ENCODE measurements around the gene ENAH.
"Not testable (repeated sequence)": the region's sequence is repeated elsewhere in the genome, so short reads cannot be mapped to it uniquely, and the experiment has no call there.

Gene ENAH

GRCh38 chr1:225493591-225494246, 159.2 kb downstream of the ENAH start:
- no peak for DNase-seq (ENCODE audit: low spot score)

DNA sequence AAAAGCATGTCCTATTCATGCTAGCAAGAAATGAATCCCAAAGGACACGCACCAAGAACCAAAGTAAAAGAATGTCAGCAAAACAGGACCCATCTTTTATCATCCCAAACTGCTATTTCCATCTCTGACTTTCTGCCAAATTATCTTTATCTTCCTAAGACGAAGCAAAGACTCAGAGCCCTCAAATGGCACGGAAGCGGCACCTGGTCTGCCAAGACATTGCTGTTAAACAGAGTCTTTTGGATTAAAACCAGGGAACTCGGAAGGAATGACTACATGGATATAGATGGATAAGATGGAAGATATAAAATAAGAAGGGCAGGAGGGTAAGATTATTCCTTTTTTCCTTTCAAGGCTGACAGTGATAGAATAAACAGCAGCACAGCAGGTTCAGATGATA, 164.2 kb downstream of the ENAH start:
- DNase-seq (ENCODE audit: low spot score), result no peak

GRCh38 chr1:225486856-225487255, 166.1 kb downstream of the ENAH start:
- no peak for DNase-seq (ENCODE audit: low spot score)

DNA sequence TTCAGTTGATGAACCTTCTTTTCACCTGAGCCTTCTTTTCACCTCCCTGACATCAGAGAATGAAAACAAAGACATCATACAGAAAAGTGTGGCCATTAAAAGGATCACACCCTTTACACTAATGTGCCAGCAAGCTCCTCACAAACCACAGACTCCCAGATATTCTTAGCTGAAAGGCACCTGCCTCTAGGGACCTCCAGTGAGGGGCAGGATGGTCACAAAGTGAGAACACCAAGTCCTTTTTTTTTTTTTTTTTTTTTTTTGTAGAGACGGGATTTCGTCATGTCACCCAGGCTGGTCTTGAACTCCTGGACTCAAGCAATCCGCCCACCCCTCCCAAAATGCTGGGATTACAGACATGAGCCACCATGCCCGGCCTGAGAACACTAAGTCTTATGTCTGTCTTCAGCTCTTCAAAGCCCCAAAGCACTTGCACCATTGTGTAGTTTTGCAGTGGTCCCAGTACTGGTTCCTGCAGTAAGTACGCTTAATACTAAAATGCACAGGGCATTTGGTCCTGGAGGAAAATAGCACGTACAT, 166.9 kb downstream of the ENAH start:
- DNase-seq (ENCODE audit: low spot score), result no peak

DNA sequence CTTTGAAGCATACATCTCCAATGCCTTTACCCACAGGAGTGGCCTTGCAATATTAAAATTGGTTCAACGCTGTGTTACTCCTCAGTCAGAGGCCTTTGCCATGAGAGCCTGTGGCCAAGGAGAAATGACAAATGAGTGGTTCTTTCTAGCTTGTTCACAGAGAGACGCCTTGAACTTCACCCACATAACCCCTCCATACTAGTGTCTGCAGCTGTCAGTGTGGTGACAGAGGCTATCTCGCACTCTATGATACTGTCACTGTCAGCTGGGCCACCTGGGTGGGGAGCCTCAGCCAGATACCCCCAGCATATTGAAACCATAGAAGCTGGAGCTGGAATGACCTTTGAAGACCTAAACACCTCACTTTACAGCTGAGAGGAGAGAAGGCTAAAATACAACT, 167.7 kb downstream of the ENAH start:
- no peak for DNase-seq (ENCODE audit: low spot score)

DNA sequence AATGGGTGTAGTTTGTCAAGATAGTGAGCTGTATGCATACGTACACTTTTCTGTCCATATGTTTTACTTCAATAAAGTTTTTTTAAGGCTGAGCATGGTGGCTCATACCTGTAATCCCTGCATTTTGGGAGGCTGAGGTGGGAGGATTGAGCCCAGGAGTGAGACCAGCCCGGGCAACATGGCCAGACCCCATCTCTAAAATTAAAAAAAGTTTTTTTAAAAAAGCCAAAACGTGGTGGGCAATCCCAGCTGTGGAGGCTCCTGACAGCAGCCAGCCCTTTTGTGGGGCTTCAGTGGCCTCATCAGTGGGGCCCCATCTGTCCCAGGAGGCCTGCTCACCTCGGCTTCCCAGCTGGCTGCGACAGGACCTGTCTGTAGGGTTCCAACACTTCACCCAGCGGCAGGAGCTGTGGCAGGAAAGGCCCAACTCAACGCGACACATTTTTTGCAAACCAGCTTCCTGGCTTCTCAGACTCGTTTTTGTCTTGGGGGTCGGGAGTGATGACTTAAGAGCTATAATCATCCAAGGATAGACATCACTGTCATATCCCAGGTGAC, 168.2 kb downstream of the ENAH start:
- DNase-seq (ENCODE audit: low spot score), result no peak

DNA sequence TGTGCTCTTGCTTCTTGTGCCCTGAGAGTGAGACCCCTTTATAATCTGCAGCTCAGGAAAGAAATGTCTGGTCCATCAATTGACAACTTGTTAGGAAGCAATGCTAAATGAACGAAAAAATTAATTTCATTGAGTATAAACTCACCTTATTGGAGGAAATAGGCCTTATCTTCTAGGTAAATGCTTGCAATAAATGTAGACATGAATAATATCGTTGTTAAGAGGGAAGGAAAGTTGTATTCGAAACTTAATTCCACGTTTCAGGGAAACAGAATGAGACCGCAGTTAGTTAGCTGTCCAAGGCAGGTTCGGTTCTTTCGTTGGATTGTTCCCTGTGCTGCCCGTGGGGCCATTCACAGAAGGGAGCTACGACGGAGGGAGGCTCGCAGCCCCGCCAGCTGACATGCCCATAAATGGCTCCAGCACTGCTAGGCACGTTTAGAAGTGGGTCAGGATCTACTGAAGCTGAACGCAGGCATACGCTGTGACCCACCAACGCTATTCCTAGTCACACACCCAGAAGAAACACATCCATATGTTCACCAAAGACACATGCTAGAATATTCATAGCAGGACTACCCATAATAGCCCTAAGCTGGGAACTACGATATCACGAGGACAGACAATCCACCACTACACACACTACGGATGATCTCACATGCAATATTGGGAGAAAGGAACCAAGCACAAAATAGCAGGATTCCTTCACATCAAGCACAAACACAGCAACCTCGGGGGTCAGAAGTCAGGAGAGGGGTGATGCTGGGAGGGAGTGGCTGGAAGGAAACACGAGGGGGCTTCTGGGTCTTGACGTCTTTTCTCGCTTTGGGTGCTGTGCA, 168.9 kb downstream of the ENAH start:
- DNase-seq (ENCODE audit: low spot score), result no peak

DNA sequence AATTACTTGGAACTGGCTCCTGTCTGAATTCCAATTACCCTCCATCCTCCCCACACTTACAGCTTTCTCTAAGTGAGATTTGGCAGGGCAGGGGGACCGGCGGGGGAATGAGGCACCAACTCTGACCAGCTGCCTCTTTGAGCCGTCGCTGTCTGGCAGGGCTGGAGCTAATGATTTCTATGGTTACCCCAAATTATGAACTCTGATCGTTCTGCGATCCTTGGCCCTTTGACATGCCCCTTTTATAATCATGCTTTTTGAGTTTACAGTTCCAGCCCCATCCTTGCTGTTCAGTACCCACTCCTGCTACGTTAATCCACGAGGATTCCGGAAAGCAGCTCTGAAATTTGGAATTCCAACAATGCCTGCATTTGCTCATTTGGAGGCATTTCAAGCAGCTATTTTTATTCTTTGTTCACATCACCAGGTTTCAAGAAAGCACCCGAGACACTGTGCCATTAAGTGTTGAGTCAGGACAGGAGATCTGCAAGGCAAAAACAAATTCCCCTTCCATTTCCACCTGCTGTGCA, 170.4 kb downstream of the ENAH start:
- no peak for DNase-seq (ENCODE audit: low spot score)

DNA sequence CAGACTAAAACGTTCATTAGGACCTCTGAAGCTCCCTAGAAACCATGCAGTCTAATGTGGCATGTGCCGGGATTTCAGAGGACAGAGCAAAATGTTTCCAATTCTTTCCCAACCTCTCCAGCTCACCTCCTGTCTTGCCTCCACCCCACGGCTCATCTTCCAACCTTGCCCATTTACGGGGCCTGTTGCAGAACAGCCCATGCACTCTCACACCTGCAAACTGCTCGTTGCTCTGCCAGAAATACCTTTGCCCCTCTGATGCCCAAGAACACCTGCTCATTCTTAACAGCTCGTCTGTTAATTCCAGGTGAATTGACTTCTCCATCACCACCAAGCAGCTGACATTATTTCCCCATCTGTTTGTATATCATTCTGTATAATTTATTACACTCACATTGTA, 171.2 kb downstream of the ENAH start:
- DNase-seq (ENCODE audit: low spot score), result no peak

DNA sequence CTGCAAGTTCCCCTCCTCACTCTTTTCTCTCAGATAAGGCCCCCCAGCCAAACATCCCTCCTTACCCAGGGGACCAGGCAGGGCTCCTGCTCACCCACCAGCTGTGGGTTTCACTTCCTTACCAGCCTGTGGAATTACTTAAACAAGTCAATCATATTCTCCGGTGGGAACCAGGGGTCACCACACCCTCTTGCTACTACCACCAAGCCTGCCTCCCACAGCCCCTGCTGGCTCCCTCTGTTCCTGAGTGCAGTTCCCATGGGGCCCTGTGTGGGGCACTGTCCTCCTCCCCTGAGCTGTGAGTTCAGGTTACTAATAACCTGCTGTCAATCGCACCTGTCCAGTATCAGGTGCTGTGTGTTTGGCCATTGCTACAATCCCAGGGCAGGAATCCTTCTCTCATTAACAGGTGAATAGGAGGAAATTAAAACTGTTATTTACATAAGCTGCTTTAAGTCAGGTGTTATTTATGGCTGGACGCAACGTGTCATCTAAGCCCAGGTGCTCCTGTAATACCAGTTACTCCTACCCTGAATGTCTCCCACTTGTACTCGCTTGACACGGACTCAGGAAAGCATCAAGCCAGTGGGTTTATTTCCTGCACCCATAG, 172.0 kb downstream of the ENAH start:
- DNase-seq (ENCODE audit: low spot score), result peak; percentile 85

DNA sequence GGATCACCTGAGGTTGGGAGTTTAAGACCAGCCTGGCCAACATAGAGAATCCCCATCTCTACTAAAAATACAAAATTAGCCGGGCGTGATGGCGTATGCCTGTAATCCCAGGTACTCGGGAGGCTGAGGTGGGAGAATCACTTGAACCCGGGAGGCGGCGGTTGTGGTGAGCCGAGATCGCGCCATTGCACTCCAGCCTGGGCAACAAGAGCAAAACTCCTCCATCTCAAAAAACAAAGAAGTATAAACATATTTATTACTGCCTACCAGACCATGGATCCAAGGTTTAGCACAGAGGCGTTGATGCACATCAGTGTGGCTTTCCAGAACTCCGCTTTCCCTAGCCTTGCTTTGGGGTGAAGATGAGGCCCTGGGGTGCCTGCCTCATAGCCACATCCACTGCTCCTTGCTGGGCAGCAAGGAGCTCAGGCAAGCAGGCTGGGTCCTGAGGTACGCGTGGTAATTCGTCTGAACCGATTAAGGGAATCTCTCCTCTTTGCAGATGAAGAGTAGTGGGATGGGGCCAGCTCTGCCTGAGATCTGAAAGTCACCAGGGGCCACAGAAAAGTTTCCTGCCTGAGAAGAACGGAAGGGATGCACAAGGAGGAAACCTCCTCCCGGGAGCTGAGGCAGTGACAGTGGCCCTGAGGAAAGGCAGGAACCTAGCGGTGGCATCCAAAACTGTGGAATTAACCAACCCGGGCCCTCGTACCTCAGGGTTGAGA, 172.8 kb downstream of the ENAH start:
- DNase-seq (ENCODE audit: low spot score), result no peak

- DNase-seq (ENCODE audit: low spot score), result no peak
Measured at GRCh38 chr1:225479341-225479740, 173.6 kb downstream of the ENAH start.

DNA sequence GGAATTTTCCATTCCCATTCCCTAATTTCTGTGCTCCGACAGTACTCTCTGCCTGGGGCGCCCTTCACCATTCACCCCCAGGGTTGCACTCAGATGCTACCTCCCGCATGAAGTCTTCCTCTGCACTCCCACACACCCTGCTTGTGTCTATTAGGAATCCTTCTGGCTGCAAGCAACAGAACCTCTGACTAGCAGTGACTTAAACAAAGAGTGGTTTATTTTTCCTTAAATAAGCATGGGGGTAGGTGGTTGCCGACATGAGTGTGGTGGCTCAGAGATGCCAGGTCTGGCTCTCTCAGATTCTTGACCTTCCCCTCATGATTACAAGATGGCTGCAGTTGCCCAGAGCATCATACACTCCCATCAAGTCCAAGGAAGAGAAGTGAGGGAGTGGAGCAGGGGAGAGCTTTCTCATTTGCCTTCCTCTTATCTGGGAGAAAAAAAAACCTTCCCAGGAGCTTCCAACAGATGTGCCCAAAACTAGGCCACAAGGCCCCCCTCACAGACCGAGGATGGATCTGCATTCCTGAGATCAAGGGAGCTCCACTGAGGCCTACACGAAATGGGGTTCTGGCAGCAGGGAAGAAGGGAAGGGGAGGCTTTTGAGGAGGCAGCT, 175.5 kb downstream of the ENAH start:
- no peak for DNase-seq (ENCODE audit: low spot score)

DNA sequence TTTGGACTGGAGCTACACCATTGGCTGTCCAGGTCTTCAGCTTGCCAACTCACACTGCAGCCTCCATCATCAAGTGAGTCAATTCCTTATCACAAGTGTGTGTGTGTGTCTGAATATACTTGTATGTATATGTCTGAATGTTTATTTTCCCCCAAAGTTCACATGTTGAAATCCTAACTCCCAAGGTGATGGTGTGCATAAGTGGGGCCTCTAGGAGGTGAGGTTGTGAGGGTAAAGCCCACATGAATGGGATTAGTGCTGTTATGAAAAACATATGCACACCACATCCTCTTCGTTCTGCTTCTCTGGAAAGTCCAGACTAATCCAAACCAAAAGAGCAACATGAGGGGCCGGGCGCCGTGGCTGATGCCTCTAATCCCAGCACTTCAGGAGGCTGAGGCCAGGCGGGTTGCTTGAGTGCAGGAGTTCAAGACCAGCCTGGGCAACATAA, 176.4 kb downstream of the ENAH start:
- DNase-seq (ENCODE audit: low spot score), result no peak

GRCh38 chr1:225476100-225476511, 176.8 kb downstream of the ENAH start:
- no peak for DNase-seq (ENCODE audit: low spot score)

- peak; percentile 96 for DNase-seq (ENCODE audit: low spot score)
Measured at GRCh38 chr1:225474986-225475820, 177.7 kb downstream of the ENAH start.

DNA sequence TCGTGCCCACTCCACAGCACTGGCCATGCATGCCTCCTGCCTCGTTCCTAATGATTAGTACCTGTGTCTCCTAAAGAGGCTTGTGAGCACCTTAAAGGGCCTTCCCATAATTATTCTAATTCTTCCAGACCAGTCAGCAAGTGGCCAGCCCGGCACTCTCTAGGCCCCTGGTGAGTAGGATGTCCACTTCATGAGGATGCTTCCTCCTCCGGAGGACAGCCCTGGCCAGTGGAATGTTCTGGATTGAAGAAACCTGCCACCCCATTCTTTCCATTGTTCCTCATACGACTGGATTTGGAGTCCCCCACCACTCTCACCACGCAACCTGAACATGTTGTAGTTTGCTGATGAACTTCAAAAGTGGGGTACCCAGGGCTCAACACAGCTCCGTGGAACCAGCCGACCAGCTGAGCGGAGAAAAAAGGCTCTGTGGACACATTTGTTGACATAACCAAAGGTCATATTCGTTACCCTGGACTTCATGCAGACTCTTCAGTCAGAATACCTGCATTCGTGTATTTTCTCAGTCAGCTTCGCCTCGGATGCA, 178.4 kb downstream of the ENAH start:
- no peak for DNase-seq (ENCODE audit: low spot score)

DNA sequence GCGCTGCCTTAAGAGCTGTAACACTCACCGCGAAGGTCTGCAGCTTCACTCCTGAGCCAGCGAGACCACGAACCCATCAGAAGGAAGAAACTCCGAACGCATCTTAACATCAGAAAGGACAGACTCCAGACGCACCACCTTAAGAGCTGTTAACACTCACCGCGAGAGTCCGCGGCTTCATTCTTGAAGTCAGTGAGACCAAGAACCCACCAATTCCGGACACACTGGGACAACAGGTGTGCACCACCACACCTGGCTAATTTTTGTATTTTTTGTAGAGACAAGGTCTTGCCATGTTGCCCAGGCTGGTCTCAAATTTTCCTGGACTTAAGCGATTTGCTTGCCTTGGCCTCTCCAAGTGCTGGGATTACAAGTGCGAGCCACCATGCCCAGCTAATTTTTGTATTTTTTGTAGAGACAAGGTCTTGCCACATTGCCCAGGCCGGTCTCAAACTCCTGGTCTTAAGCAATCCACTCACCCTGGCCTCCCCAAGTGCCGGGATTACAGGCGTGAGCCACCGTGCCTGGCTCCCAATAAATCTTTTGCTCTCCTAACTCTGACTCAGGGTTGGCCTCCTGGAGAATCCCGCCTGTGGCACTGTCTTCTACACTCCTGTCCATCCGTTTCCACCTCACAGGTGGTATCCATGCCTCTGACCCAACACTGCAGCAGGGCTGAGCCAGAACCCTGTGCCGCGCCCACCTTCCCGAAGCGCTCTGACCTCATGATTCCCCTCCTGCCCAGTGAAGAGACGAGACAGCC, 179.1 kb downstream of the ENAH start:
- not testable (repeated sequence) for DNase-seq (ENCODE audit: low spot score)

DNA sequence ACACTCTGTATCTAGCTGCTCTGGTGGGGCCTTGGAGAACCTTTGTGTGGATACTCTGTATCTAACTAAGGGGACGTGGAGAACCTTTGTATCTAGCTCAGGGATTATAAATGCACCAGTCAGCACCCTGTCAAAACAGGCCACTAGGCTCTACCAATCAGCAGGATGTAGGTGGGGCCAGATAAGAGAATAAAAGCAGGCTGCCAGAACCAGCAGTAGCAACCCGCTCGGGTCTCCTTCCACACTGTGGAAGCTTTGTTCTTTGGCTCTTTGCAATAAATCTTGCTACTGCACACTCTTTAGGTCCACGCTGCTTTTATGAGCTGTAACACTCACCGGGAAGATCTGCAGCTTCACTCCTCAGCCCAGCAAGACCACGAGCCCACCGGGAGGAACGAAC, 179.7 kb downstream of the ENAH start:
- not testable (repeated sequence) for DNase-seq (ENCODE audit: low spot score)
